ENCODE measurements around the gene JUP.
A peak's percentile ranks its signal among the peaks of the same experiment; 100 is the strongest.

Gene JUP

DNA sequence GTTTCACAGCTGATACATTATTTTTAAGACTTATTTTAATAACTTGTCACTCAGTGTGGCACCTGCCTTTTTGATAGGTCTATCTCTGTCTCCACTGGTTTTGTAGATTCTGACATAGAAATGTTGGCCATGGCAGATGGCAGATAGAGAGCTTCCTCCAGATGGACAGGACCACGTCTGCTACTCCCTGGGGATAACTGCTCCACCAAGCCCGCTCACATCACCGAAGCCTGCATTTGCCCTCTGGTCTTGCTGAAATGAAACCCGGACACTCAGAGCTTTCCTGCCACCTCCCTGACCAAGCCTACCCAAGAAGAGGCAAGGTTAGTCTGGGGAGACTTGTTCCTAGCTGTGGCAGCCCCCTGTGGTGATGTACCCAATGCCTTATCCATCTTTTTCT is 35.6 kb downstream of the JUP start:
- DNase-seq = no peak

DNA sequence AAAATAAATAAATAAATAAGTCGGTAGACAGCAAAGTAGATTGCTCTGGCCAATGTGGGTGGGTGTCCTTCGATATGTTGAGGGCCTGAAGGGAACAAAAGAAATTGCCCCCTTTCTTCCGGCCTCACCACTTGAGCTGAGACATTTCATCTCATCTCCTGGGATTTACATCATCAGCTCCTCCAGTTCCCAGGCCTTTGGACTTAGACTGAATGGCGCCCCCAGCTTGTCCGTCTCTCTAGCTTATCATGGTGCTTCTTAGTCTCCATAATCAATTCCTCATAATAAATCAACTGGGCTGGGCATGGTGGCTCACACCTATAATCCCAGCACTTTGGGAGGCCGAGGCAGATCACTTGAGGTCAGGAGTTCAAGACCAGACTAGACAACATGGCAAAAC is 38.2 kb downstream of the JUP start:
- DNase-seq = no peak

DNA sequence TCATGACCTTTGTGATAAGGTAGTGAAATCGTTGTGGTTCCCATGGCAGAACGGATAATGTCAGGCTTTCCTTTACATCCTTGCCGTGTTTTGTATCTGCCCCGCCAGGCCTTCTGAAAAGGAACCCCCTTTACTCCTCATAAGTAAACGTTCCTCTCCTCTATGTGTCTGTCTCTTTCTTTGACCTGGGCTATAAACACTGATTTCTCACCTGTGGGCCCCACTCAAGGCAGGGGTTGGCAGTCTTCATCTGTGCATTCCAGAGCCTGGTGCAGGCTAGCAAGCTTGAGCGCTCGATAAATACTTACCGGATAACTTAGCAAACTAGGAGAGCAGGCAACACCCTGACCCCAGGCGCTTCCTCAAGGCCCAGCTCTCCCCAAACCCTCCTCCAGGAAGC is 44.8 kb downstream of the JUP start:
- no peak for DNase-seq

DNA sequence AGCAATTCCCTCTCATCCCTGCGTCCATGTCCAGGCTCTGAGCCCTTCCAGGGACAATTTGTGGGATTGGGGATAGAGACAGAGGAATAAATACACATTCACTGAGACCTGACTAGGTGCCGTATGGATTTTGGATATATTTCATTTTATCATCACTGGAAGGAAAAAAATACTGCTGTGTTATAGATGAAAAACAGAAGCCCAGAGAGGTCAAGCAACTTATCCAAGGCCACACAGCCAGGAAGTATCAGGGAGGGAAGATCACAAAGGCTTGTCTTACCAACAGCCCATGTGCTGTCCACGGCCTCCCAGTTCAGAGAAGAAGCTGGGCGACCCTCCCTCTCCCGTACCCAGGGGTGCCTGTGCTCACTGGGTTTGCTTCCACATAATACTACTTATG is 46.0 kb downstream of the JUP start:
- DNase-seq = no peak

DNA sequence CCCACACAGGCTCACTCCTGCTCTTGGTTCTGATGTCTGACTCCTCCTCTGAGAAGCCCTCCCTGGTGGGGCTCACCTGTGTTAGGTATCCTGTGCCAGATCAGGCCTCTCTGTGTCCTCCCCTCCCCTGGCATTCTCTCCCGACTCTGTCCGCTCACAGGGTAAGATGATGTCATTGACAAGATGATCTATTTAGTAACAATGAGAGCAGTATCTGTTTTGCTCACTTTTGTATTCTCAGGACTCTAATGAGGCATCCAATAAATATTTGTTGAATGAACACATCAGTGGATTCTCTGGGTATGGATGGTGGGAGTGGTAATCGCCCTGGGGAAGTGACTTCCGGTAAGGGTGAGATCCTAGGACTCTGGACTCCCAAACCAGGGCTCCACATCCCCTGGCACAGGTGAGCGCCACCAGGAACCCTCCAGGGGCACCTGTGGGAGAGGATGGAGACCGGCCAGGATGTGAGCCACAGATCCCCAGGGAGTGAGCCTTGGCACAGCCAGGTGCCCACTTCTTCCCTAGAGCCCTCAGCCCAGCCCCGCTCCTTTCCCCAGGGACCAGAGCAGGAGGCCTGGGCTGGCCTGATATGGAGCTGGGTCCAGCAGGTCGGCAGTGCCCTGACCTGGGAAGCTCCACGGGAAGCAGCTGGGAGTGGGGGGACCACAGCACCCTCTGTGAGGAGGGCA is 46.7 kb downstream of the JUP start:
- DNase-seq = no peak

DNA sequence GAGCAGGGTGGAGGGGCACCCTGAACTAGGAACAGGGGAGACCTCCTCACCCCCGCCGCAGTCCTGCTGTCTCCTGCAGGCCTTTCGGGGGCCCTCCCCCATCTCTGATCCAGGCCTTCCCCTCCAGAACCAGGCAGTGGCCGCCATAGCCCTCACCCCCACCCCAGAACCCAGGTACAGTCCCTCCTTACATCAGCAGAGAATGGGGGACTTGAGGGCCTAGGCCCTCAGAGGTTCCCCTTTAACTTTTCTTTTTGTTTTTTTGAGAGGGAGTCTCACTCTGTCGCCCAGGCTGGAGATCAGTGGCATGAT is 47.8 kb downstream of the JUP start:
- no peak for DNase-seq

DNA sequence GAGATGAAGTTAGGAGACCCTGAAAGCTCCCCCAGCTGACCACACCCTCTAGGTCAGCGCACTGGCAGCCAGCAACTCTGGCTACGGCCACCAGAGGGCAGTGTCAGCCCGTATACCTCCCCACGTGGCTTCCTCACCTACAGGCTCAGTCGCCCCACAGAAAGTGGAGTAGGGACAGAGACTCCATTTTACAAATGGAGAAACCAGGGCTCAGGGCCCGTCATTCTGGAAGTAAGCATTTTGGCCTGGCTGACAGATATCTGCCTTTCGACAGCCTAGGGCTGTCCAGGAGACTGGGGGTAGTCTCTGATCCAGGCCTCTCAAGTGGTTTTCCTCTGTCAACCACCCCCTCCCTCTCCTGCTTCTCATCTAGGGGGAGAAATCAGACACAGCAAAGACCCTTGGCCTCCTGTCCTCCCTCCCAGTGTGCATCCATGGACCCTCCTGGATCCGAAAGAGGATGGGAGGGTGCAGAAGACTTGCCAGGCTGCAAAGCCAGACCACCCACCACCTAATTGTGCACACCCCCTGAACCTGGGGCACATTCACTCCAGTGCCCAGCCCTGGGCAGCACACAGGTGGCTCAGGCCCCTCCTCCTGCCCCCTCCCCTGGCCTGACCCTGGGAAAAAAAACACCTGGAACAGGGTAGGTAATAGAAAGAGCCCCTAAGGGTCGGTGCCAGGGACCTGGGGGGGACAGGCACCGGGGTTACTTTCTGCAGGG is 48.3 kb downstream of the JUP start:
- DNase-seq = peak; percentile 70

DNA sequence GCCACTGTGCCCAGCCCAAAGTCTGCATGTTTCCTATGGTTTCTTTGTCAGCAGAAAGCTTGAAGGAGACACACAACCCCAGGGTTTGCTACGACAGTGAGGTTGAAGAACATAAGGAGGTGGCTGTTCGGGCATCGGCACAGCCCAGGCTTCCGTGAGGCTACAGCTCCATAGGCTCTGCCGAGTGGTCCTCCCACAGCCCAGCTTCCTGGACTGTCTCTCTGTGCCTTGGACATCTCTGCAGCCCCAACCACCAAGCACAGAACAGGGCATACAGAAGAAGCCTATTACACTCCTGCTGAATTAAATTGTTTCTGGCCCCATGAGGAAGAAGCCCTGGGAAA is 48.9 kb downstream of the JUP start:
- DNase-seq = no peak

DNA sequence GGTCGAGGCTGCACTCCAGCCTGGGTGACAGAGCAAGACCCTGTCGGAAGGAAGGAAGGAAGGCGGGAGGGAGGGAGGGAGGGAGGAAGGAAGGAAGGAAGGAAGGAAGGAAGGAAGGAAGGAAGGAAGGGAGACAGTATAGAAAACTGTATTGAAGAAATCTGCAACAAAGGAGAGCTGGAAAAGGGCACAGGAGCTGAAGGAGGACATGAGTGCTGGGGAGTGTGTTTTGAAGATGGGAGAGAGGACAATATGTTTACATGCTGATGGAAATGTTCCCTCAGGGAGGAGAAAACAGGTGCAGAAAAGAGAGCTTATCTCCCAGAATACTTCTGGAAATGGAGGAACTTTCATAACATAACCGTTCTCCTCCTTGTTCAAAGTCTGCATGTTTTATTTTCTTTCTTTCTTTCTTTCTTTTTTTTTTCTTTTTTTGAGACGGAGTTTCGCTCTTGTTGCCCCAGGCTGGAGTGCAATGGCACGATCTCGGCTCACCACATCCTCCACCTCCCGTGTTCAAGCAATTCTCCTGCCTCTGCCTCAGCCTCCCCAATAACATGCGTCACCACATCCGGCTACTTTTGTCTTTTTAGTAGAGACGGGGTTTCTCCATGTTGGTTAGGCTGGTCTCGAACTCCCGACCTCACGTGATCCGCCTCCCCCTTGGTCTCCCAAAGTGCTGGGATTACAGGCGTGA is 49.4 kb downstream of the JUP start:
- DNase-seq = peak; percentile 14

DNA sequence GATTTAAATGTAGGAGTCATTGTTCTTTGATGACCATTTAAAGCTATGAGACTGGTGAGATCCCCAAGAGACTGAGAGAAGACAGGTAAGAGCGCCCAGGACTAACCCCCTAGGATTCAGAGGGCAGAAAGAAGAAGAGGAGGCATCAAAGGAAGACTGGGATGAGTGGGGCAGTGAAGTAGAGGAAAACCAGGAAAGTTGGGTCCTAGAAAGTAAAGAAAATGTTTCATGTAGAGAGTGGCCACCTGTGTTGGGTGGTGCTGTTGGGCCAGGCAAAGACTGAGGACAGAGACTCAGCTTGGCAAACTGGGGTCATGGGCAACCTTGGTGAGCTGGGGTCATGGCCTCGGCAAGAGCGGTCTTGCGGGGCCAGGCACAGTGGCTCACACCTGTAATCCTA is 50.8 kb downstream of the JUP start:
- DNase-seq = no peak

DNA sequence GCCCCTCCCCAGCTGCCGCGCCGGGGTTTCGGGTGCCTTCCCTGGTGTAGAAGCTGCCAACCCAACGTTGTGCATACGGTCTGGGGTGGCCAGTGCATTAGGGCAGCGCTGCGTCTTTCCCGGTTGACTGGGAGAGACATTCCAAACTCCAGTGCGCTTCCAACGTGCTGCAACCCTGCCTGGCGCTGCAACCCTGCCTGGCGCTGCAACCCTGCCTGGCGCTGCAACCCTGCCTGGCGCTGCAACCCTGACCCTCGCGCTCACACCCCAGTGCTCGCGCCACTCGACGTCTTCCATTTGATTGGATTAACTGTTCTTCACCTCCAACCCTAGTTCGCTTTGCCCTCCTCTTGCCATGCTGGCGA is 51.6 kb downstream of the JUP start:
- no peak for DNase-seq

DNA sequence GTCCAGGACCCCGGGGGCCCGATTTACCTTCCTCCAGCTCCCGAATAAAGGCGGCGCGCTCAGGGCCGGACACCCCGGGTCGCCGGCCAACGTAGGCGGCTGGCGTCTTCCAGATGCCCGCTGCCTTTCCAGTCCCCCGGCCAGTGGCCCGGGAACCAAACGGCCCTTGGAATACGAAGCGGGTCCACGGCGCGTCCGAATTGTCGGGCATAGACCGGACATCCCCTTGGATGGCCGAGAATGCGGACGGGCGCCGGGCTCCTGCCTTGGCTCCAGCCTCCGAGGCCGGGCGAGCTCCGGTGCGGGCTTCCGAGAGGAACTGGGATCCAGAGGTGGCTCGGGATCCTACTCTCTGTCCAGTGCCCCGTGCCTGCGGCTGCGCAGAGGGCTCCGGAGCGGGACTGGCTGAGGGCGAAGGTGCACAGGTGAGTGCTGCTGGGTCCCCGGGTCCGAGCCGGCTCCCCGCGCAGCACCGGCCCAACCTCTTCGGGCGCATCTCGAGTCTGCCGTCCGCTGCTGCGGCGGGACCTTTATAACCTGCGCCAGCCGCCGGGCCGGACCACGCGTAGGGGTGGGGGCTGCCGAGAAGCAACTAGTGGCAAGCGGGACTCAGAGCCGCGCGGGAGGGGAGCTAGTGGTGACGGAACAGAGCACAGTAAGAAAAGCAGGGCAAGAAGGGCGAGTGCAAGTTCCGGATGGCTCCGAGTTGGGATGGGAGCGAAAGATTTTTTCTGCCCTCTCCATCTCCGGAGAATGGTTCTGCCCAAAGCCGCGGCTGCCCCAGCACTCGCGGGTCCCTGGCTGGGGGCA is 52.2 kb downstream of the JUP start, which contains the start of gene HAP1:
Gene HAP1 (minus strand): TSS at position 505 of the 810 bp plus-strand sequence. CDS start 9 bp downstream, at position 496.
- DNase-seq = no peak

DNA sequence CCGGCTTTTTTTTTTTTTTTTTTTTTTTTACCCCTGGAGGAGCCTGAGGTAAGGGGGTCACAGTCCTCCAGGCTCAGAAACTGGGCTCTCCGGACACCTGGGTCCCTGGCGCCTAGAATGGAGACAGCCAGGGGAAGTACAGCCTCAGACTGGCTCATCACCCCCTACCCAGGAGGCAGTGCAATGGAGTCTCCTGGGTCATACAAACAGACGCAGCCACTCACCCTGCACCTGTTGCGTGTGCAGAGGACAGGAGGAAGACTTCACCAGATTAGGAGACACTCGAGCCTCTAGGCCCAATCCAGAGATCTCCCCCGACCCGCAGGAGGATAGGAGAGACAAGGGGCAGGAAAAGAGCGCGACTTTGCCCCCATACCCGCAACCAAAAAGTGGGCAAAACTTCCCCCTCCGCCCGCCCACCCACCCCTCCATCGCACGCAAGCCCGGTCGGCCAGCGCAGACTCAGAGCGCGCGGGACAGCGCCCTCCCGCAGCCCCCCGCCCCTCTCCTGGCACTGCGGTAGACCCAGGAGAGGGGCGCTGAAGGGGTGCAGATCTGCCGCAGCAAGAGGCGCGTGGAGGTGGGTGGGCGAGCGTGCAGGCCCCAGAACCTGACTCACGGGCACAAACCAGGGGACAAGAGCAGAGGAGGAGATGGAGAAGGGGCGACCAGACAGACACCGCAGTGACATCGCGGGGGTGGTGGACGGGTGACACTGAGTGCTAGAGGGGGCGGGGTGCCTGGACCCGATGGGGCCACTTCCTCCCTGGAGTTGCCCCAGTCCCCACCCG is 53.0 kb downstream of the JUP start:
- no peak for DNase-seq

DNA sequence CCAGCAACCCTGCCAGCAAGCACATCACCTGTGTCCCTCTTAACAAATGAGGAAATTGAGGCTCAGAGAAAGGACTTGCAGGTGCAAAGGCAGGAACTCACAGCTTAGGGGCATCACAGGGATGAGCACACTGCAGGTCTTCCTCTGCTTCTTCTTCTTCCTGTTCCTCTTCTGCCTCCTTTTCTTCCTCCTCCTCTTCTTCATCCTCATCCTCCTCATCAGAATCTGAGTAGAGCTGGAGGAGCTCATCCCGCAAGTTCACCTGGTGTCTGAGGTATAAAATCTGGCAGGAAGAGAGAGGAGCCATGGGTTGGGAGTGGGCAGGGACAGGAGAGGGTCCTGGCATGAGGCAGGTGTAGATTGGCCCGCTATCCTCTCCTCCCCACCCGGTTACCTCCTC is 54.7 kb downstream of the JUP start:
- DNase-seq = no peak

DNA sequence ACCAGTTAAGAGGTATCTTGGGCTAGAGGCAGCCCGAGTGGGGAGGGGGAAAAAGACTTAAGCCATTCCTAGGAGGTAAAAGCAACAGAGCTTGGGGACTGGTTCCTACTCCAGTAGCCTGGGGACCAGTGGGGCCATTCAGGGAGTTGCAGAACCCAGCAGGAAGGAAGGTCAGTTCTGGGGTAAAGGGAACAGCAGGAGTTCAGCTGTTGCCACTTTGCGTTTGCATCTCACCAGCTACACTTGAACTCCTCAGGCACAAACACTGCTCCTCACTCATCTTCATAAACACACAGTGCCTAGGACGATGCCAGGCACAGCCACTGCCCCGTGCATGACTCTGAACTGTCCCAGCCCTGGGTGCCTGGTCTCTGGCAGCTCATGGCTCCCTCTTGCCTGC is 56.0 kb downstream of the JUP start:
- no peak for DNase-seq

DNA sequence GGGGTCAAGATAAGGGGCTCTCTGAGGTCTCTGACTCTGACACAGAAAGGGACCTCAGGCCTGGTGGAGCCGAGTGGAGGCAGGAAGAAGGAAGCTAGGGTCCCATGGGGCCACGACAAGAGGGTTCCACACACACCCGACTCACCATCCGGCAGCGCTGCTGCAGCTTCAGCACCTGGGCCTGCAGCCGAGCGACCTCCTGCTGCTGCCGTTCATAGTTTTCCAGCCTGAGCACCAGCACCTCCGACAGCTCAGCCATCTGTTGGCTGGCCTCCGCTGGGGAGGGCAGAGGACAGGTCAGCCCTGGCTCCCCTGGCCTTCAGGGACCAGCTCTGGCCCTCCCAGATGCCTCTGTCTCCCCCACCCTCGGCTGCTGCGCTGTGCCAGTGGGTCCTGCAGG is 58.5 kb downstream of the JUP start:
- DNase-seq = no peak

DNA sequence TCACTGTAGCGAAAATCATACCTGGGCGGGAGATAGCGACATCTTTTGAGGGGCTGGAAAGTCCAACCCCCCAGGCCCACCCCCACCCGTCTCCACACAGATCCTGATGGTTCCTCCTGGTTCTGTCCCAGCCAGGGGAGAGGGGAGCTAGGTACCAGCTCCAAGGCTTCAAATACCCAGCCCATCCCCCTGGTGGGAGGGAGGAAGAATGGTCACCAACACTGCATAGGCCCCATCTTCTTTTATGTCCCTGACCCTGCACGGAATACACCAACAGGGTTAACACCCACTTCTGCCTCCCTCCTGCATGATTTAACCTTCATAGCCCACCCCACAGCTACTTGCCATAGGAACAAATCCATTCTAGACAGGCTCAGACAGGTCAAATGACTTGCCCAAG is 61.4 kb downstream of the JUP start:
- no peak for DNase-seq

DNA sequence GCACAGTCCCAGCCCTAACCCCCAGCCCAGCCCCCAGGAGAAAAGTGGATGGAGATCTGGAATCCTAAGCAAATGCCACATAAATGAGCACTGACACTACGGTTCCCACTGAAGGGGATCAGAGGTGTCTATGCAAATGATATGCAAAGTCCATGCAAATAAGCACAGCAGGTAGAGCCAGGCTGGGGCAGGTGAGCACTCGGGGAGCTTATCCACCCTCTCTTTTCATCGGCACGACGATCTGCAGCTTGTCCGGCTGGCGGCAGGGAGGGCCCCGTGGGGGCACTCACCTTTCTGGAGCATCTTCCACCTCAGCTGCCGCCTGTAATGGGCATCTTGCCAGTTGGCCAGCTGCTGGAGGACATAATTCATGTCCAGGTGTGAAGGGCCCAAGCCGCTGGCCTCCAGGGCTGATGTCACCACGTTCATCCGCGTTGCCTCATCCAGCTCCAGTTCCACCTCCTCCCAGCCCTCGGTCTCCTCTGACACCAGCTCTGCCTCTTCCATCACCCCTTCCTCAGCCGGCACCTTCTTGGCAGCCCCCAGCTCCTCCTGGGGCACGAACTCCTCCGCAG is 61.9 kb downstream of the JUP start:
- DNase-seq = no peak

DNA sequence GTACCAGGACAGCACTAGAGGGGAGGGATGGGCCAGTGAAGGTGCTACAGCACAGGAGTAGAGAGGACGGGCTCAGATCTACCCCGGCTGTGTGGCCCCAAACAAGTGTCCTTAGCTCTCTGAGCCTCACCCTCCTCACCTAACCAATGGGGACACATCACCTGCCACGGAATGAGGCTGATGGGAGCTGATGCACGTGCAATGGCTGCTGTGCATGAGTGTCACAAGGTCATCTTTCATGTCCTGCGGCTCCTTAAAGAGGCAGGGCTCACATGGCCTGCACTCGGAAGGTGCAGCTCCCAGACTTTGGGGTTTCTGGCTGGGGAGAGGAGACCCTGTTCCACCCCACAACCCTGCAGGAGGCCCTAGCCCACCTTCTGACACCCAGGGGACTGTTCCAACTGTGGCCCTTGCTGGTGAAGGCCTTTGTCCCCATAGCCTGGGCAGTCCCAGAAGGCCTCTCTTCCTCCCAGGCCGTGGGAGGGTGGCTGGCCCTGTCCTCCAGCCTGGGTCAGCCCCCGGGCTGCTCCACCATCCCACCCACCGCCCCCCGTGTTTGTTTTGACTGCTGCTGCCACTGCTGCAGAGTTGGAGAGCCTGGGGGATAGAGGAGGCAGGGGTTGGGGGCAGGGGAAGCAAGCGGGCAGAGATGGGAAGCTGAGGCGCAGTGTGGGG is 62.6 kb downstream of the JUP start:
- no peak for DNase-seq

DNA sequence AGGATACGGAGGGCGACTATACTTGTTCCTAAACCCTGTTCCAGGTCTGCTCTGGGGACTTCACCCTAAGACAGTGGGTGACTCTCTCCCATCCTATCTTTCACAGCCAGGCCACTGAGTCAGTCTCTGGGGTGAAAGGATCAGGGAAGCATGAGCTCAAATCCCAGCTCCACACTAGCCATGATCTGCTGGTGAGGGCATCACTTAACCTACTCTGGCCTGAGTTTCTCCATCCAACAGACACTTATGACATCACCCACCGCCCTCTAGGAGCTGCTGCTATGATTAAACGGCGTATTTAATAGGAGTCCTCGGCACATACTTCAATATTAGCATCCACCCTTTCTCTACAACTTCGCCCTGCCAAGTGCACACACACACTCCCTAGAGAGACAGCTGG is 64.3 kb downstream of the JUP start:
- DNase-seq = no peak

DNA sequence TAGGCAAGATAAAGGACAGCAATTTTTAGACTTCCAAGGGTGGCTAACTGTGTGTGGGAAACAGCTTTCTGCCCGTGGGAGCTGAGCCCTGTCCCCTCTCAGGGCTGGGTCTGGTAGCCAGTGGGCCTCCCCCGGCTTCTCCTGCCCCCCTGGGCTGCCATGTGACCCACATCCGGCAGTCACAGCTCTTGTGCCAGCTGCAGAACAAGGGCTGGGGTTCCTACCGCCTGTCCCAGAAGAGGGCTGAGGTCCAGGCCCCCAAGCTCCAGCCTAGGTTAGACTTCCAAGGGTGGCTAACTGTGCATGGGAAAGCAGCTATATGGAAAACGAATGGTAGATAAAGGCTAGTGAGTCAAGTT is 68.2 kb downstream of the JUP start:
- no peak for DNase-seq

Measured in central memory CD4-positive, alpha-beta T cell (primary cell).